HepG2 (cell line): ENCODE results near the gene PPP4R1. TPM values are rescaled to one million over a fixed set of nuclear protein-coding genes. Genes with fewer than 3 reads are reported as not detected.

Experiments
- ATAC-seq: fragments of 200-7000 bp; cut with Tn5 transposase; 3 replicates; pipeline ENCODE4 v1.9.1; 2020; ENCODE audit warnings: mild to moderate bottlenecking, moderate library complexity
- BruUV-seq: library from RNA; stranded (reverse); fragments of 400-500 nt; replicated peaks from 2 replicates; lab custom pipeline; 2021; lab: Mats Ljungman, UMichigan
- CTCF ChIA-PET: fragments of 300-600 bp; formaldehyde crosslinking; extraction: SDS; loops from one replicate; lab custom pipeline; 2021; ENCODE audit warnings: low total read pairs, inconsistent platforms, low intra/inter-chr PET ratio; lab: Yijun Ruan, JAX
- POLR2A ChIA-PET: fragments of 350-600 bp; sonication (Branson Sonifier 250); formaldehyde crosslinking; loops from one replicate; lab custom pipeline; 2020; ENCODE audit warnings: antibody characterized with exemption, inconsistent platforms; lab: Yijun Ruan, JAX
- DNase-seq: peaks from one replicate; pipeline ENCODE4 v3.0.0-alpha.2; 2015; ENCODE audit warnings: low spot score
- FAIRE-seq: peaks from 3 replicates; lab custom pipeline; 2011; peaks lifted over from hg19 to GRCh38; lab: Jason Lieb, UNC
- H2AFZ ChIP-seq: one replicate; pipeline ENCODE4 v1.6.1; 2011; ENCODE audit warnings: low read length, inconsistent platforms
- H3K27ac ChIP-seq: fragments of 300-600 bp; 3 replicates; pipeline ENCODE4 v1.8.0; 2011; ENCODE audit warnings: mixed run types, mild to moderate bottlenecking, mixed read lengths, low read length, inconsistent platforms; ENCODE audit not compliant: insufficient read depth; ENCODE audit errors: extremely low read length
- H3K27me3 ChIP-seq, 2 experiments: fragments of 200-600 bp in 1 of 2; 2 replicates in 1 of 2; 3 replicates in 1 of 2; pipeline versions ENCODE4 v1.6.0 to v1.8.0; 2011; ENCODE audit warnings: low read length in 2 of 2, mild to moderate bottlenecking in 2 of 2, moderate library complexity in 2 of 2, inconsistent platforms in 1 of 2; ENCODE audit not compliant: insufficient read depth in 2 of 2, control insufficient read depth in 1 of 2
- H3K36me3 ChIP-seq, 2 experiments: fragments of 200-600 bp in 1 of 2; replicated peaks in 1 of 2; 2 replicates in 1 of 2; 3 replicates in 1 of 2; pipeline versions ENCODE4 v1.5.1 to v1.8.0; 2011; ENCODE audit warnings: low read length in 2 of 2, inconsistent platforms in 1 of 2; ENCODE audit not compliant: insufficient read depth in 2 of 2, control insufficient read depth in 1 of 2
- H3K4me1 ChIP-seq: 2 replicates; pipeline ENCODE4 v1.5.1; 2012; ENCODE audit warnings: low read length, inconsistent platforms; ENCODE audit not compliant: insufficient read depth
- H3K4me2 ChIP-seq: 2 replicates; pipeline ENCODE4 v1.6.0; 2011; ENCODE audit warnings: low read depth, low read length, inconsistent platforms
- H3K4me3 ChIP-seq, 3 experiments: fragments of 200-600 bp in 1 of 3; sonication (generic), shearing (Covaris generic) in 1 of 3; replicated peaks in 1 of 3; 2 replicates each; pipeline ENCODE4 v1.5.1; 2011 to 2016; ENCODE audit warnings: low read length in 3 of 3, inconsistent platforms in 2 of 3, low read depth in 2 of 3, mild to moderate bottlenecking in 2 of 3, control low read depth in 1 of 3, mixed read lengths in 1 of 3; ENCODE audit not compliant: insufficient read depth in 1 of 3
- H3K79me2 ChIP-seq: one replicate; pipeline ENCODE4 v1.6.1; 2011; ENCODE audit warnings: low read length, inconsistent platforms; ENCODE audit not compliant: insufficient read depth
- H3K9ac ChIP-seq: 2 replicates; pipeline ENCODE4 v1.6.0; 2011; ENCODE audit warnings: mild to moderate bottlenecking, low read depth, low read length, inconsistent platforms; ENCODE audit not compliant: insufficient read depth
- H3K9me3 ChIP-seq: 2 replicates; pipeline ENCODE4 v1.5.1; 2012; ENCODE audit warnings: mild to moderate bottlenecking, low read length
- H4K20me1 ChIP-seq: 2 replicates; pipeline ENCODE4 v1.6.0; 2011; ENCODE audit warnings: inconsistent platforms, mild to moderate bottlenecking, low read length, moderate library complexity; ENCODE audit not compliant: insufficient read depth
- ATRX ChIP-seq: sonication (generic); formaldehyde crosslinking; IDR thresholded peaks from 2 replicates; pipeline ENCODE4 v1.4.0; 2020; ENCODE audit warnings: missing genetic modification reagents, borderline replicate concordance
- FOXP1 ChIP-seq, 2 experiments: fragments of 450-650 bp in 1 of 2; IDR thresholded peaks; 2 replicates each; pipeline ENCODE4 v1.6.1; 2017 to 2018; ENCODE audit warnings: antibody characterized with exemption in 1 of 2
- HDAC2 ChIP-seq: sonication (generic); formaldehyde crosslinking; IDR thresholded peaks from 2 replicates; pipeline ENCODE4 v1.4.0; 2020; ENCODE audit warnings: missing genetic modification reagents
- HMG20A ChIP-seq: IDR thresholded peaks from 2 replicates; pipeline ENCODE4 v1.6.1; 2016; ENCODE audit warnings: borderline replicate concordance
- NFKBIZ ChIP-seq: IDR thresholded peaks from 2 replicates; pipeline ENCODE4 v1.6.1; 2018; ENCODE audit warnings: missing genetic modification reagents, missing compliant biosample characterization
- NR3C1 ChIP-seq: sonication (generic); formaldehyde crosslinking; IDR thresholded peaks from 2 replicates; pipeline ENCODE4 v1.4.0; 2020; ENCODE audit warnings: missing genetic modification reagents
- SATB2 ChIP-seq: sonication (generic); formaldehyde crosslinking; IDR thresholded peaks from 2 replicates; pipeline ENCODE4 v1.5.0; 2020; ENCODE audit warnings: missing genetic modification reagents
- SMC3 ChIP-seq: IDR thresholded peaks from 2 replicates; pipeline ENCODE4 v1.6.1; 2011; ENCODE audit warnings: low read length, improper control_type of control experiment
- SOX13 ChIP-seq, 3 experiments: fragments of 450-650 bp in 1 of 3; sonication (generic) in 1 of 3; formaldehyde crosslinking in 1 of 3; IDR thresholded peaks in 2 of 3; conservative IDR thresholded peaks in 1 of 3; 2 replicates each; pipeline versions ENCODE4 v1.5.0 to v1.6.1; 2016 to 2020; ENCODE audit warnings: antibody characterized with exemption in 1 of 3, mild to moderate bottlenecking in 1 of 3, missing compliant biosample characterization in 1 of 3, missing genetic modification reagents in 1 of 3, moderate library complexity in 1 of 3
- SYNCRIP ChIP-seq: fragments of 200-400 bp; formaldehyde crosslinking; IDR thresholded peaks from 2 replicates; pipeline ENCODE4 v1.6.1; 2018; ENCODE audit warnings: mild to moderate bottlenecking, low read depth, low read length; ENCODE audit not compliant: insufficient read depth
- TBX2 ChIP-seq: sonication (generic); formaldehyde crosslinking; IDR thresholded peaks from 2 replicates; pipeline ENCODE4 v1.5.0; 2020; ENCODE audit warnings: missing genetic modification reagents, mild to moderate bottlenecking, borderline replicate concordance
- ZKSCAN1 ChIP-seq: fragments of 150-350 bp; IDR thresholded peaks from 2 replicates; pipeline ENCODE4 v1.6.1; 2014; ENCODE audit warnings: low read length
- ZNF180 ChIP-seq: sonication (generic); formaldehyde crosslinking; IDR thresholded peaks from 2 replicates; pipeline ENCODE4 v1.4.0; 2020; ENCODE audit warnings: low read depth, missing genetic modification reagents, borderline replicate concordance
- ZNF350 ChIP-seq: sonication (generic); formaldehyde crosslinking; IDR thresholded peaks from 2 replicates; pipeline ENCODE4 v1.4.0; 2020; ENCODE audit warnings: mild to moderate bottlenecking, low read depth, missing genetic modification reagents, borderline replicate concordance
- ZNF615 ChIP-seq: sonication (generic); formaldehyde crosslinking; IDR thresholded peaks from 2 replicates; pipeline ENCODE4 v1.5.0; 2020; ENCODE audit warnings: mild to moderate bottlenecking, missing genetic modification reagents, borderline replicate concordance
- ZNF768 ChIP-seq: sonication (generic); formaldehyde crosslinking; IDR thresholded peaks from 2 replicates; pipeline ENCODE4 v1.4.0; 2020; ENCODE audit warnings: missing genetic modification reagents
- WGBS: methylation state at CpG from one replicate; pipeline ENCODE4 v1.1.6; 2017; ENCODE audit warnings: low lambda C conversion rate; 5-methylcytosine and 5-hydroxymethylcytosine counted together
- in situ Hi-C: cut with HindIII; loops from 2 replicates; pipeline ENCODE4 v1.10.0; 2017; ENCODE audit warnings: low pct_unique_long_range_greater_than_20kb; ENCODE audit not compliant: extremely low pct_ligation_motif_present
- intact Hi-C: fragments of 100-400 bp; cut with micrococcal nuclease; formaldehyde crosslinking; loops from one replicate; pipeline ENCODE4 v1.10.0; 2022; ENCODE audit not compliant: unreplicated experiment
- polyA plus RNA-seq, 8 experiments: library from polyadenylated mRNA; depleted of rRNA in 3 of 8; stranded (reverse) in 7 of 8; unstranded in 1 of 8; fragments of >200 nt; fragmentation: Illumina TruSeq in 4 of 8; extraction: Trizol in 4 of 8; gene quantifications; 2 replicates each; pipeline versions ENCODE4 v1.2.1 to v1.2.3, GENCODE V29; 2011 to 2016; ENCODE audit warnings: low read depth in 4 of 8, missing spikeins in 1 of 8, mixed read lengths in 1 of 8; ENCODE audit not compliant: insufficient read depth in 1 of 8
- total RNA-seq, 5 experiments: library from RNA; depleted of rRNA; stranded (reverse); fragments of >200 nt; fragmentation: Illumina TruSeq; extraction: Trizol; gene quantifications; 2 replicates each; pipeline ENCODE4 v1.2.3, GENCODE V29; 2016; ENCODE audit warnings: low read depth in 1 of 5
- TF ChIP-seq, protein P1 (sequence below): sonication (generic); formaldehyde crosslinking; IDR thresholded peaks from 2 replicates; pipeline ENCODE4 v1.9.0; 2022; ENCODE audit warnings: missing genetic modification reagents, mild to moderate bottlenecking, borderline replicate concordance
- TF ChIP-seq, protein P2 (sequence below): sonication (generic); formaldehyde crosslinking; IDR thresholded peaks from 2 replicates; pipeline ENCODE4 v1.4.0; 2020; ENCODE audit warnings: mild to moderate bottlenecking, missing genetic modification reagents
- TF ChIP-seq, protein P3 (sequence below): sonication (generic); formaldehyde crosslinking; conservative IDR thresholded peaks from 2 replicates; pipeline ENCODE4 v1.4.0; 2020; ENCODE audit warnings: mild to moderate bottlenecking, missing genetic modification reagents, moderate library complexity

Gene PPP4R1
- total and polyA plus RNA-seq, 2 of the 13 experiments (the other 11 are each of a cell fraction or from before 2014, with no cell fraction given), result 66.5 to 72.4 TPM

DNA sequence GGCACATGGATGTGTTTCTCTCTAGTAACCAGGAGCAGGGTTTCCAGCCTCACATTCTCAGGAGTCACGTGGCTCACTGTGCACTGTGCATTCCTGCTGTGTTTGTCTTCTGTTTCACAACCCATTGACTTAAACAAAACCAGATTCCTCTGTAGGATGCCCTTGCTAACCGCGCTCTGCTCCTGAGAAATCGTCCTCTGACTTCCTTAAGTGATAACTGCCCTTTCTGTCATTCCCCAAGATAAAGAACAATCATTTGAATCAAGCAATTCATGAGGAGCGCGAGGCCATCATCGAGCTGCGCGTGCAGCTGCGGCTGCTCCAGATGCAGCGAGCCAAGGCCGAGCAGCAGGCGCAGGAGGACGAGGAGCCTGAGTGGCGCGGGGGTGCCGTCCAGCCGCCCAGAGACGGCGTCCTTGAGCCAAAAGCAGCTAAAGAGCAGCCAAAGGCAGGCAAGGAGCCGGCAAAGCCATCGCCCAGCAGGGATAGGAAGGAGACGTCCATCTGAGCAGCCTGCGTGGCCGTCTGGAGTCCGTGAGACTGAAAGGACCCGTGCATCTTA lies 78.8 kb downstream of the PPP4R1 start:
- Histone ChIP-seq H3K27ac (peak overlapping the region; percentile 53), H3K4me1 (peaks cover 52% of the 10 kb centered on the region), H4K20me1 (no peaks in the 10 kb centered on the region), H3K4me3 (no peak overlapping the region; a peak in 1 of 6 replicates), H2AFZ (no peak overlapping the region), H3K36me3 (peaks cover 4 to 36% of the 10 kb centered on the region in 2 experiments; a peak in 4 of 5 replicates), H3K4me2 (0 out of 2 replicates have a peak overlapping the region, but pooled peaks have one; percentile 22), H3K9me3 (no peaks in the 10 kb centered on the region), H3K9ac (no peak overlapping the region), H3K27me3 (no peaks in the 10 kb centered on the region), H3K79me2 (no peaks in the 10 kb centered on the region)
- ChIA-PET CTCF (no interaction called here), POLR2A (no interaction called here)
- no TSS peak for BruUV-seq
- 47% methylated on average over 26 of the region's 27 CpGs for WGBS
- in situ Hi-C loops (no loop called here), intact Hi-C loops (no loop called here)
- peak; percentile 87 for DNase-seq
- ATAC-seq, result peak; percentile 90
- FAIRE-seq, result peak; percentile 99
- TF ChIP-seq SOX13 (IDR thresholded peaks at IDR 0.05) (no peak), SOX13 (CRISPR knock-in tag; conservative IDR thresholded peaks at IDR 0.05 in 1 of 2, IDR thresholded peaks at IDR 0.05 in 1 of 2) (peak in 1 of 2 experiments; percentile 85; a peak in 2 of 4 replicates), ZNF768 (CRISPR knock-in tag) (peak; percentile 63; the same call in 1 of the 2 replicates), TBX2 (CRISPR knock-in tag) (0 out of 2 replicates have a peak, but pooled peaks have one; percentile 36), HMG20A (CRISPR knock-in tag) (peak; percentile 41; the same call in 1 of the 2 replicates), NR3C1 (CRISPR knock-in tag) (no peak), ZNF615 (CRISPR knock-in tag) (no peak), SATB2 (CRISPR knock-in tag) (no peak), HDAC2 (CRISPR knock-in tag) (peak; percentile 72), ZNF180 (CRISPR knock-in tag) (no peak), FOXP1 (IDR thresholded peaks at IDR 0.05) (no peak), FOXP1 (CRISPR knock-in tag; IDR thresholded peaks at IDR 0.05) (peak; percentile 69), ZNF350 (peak; percentile 35; the same call in 1 of the 2 replicates), SYNCRIP (no peak), SMC3 (0 out of 2 replicates have a peak, but pooled peaks have one; percentile 20), ATRX (CRISPR knock-in tag) (no peak), NFKBIZ (CRISPR knock-in tag) (no peak), ZKSCAN1 (no peak)
- TF ChIP-seq, protein P1, sequence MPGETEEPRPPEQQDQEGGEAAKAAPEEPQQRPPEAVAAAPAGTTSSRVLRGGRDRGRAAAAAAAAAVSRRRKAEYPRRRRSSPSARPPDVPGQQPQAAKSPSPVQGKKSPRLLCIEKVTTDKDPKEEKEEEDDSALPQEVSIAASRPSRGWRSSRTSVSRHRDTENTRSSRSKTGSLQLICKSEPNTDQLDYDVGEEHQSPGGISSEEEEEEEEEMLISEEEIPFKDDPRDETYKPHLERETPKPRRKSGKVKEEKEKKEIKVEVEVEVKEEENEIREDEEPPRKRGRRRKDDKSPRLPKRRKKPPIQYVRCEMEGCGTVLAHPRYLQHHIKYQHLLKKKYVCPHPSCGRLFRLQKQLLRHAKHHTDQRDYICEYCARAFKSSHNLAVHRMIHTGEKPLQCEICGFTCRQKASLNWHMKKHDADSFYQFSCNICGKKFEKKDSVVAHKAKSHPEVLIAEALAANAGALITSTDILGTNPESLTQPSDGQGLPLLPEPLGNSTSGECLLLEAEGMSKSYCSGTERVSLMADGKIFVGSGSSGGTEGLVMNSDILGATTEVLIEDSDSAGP, result peak; percentile 44; the same call in 1 of the 2 replicates
- TF ChIP-seq, protein P2, sequence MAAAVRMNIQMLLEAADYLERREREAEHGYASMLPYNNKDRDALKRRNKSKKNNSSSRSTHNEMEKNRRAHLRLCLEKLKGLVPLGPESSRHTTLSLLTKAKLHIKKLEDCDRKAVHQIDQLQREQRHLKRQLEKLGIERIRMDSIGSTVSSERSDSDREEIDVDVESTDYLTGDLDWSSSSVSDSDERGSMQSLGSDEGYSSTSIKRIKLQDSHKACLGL (CRISPR knock-in tag), result no peak
- TF ChIP-seq, protein P3, sequence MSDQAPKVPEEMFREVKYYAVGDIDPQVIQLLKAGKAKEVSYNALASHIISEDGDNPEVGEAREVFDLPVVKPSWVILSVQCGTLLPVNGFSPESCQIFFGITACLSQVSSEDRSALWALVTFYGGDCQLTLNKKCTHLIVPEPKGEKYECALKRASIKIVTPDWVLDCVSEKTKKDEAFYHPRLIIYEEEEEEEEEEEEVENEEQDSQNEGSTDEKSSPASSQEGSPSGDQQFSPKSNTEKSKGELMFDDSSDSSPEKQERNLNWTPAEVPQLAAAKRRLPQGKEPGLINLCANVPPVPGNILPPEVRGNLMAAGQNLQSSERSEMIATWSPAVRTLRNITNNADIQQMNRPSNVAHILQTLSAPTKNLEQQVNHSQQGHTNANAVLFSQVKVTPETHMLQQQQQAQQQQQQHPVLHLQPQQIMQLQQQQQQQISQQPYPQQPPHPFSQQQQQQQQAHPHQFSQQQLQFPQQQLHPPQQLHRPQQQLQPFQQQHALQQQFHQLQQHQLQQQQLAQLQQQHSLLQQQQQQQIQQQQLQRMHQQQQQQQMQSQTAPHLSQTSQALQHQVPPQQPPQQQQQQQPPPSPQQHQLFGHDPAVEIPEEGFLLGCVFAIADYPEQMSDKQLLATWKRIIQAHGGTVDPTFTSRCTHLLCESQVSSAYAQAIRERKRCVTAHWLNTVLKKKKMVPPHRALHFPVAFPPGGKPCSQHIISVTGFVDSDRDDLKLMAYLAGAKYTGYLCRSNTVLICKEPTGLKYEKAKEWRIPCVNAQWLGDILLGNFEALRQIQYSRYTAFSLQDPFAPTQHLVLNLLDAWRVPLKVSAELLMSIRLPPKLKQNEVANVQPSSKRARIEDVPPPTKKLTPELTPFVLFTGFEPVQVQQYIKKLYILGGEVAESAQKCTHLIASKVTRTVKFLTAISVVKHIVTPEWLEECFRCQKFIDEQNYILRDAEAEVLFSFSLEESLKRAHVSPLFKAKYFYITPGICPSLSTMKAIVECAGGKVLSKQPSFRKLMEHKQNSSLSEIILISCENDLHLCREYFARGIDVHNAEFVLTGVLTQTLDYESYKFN (CRISPR knock-in tag), result peak; percentile 60; the same call in 1 of the 2 replicates
